Mucosa of descending colon (tissue), 3 donors: ENCODE data around the gene CTSS. TPM values are rescaled to one million over a fixed set of nuclear protein-coding genes. Genes with fewer than 3 reads are reported as not detected.
"Not testable (repeated sequence)": the region's sequence is repeated elsewhere in the genome, so short reads cannot be mapped to it uniquely, and the experiment has no call there.

ENCODE experiments used
- ATAC-seq: fragments of 200-7000 bp; cut with Tn5 transposase; one replicate; pipeline ENCODE4 v1.9.1; 2020; ENCODE audit warnings: mild to moderate bottlenecking, moderate library complexity
- DNase-seq, 3 donors: peaks; one replicate each; pipeline ENCODE4 v3.0.0-alpha.2; 2020
- H3K36me3 ChIP-seq: fragments of 200-600 bp; one replicate; pipeline ENCODE4 v1.8.0; 2021; ENCODE audit warnings: low read depth, mild to moderate bottlenecking
- H3K4me1 ChIP-seq: fragments of 200-600 bp; one replicate; pipeline ENCODE4 v1.8.0; 2021; ENCODE audit warnings: low read depth, mild to moderate bottlenecking
- H3K4me3 ChIP-seq: fragments of 200-600 bp; one replicate; pipeline ENCODE4 v1.8.0; 2021; ENCODE audit warnings: mild to moderate bottlenecking
- H3K9me3 ChIP-seq: fragments of 200-600 bp; one replicate; pipeline ENCODE4 v1.8.0; 2021; ENCODE audit warnings: mild to moderate bottlenecking
- CTCF ChIP-seq: fragments of 200-600 bp; IDR thresholded peaks from one replicate; pipeline ENCODE4 v1.8.0; 2022; ENCODE audit warnings: antibody characterized with exemption, mild to moderate bottlenecking
- intact Hi-C, 2 donors: fragments of 100-400 bp; cut with DNase I in 1 of 2; cut with micrococcal nuclease in 1 of 2; formaldehyde crosslinking; loops; one replicate each; pipeline versions ENCODE4 v1.11.0 to v1.11.1; 2022; cut with DNase I, micrococcal nuclease
- total RNA-seq, 3 donors: library from RNA; stranded (reverse); fragmentation: NEBNext Ultra II Directional in 2 of 3; extraction: Animal tissue kit (Norgen Biotek cat#: 25700) in 2 of 3; gene quantifications; one replicate each; pipeline versions ENCODE4 v1.2.1 to v1.2.4, GENCODE V29; 2021 to 2023
- donor health status: DM: no; HTN: no; CAD: no; lungs with moderate emphysema.
- donor health status: DM: no; HTN: no; CAD: no.
- donor health status: DM: no; HTN: yes; CAD: no.

The CTSS gene
- total RNA-seq, 3 donors from 2014 or later, result 290 to 577 (median 544) TPM

GRCh38 chr1:150788946-150789345 is 23.4 kb upstream of the CTSS start:
- ATAC-seq, result no peak
- H3K4me1 ChIP-seq, result no peaks in the 10 kb centered on the region
- no peak for TF ChIP-seq CTCF
- H3K4me3 ChIP-seq, result no peak overlapping the region
- no peaks in the 10 kb centered on the region for H3K36me3 ChIP-seq
- no peaks in the 10 kb centered on the region for H3K9me3 ChIP-seq
- no peak for DNase-seq
- intact Hi-C loops, result no loop called here

DNA sequence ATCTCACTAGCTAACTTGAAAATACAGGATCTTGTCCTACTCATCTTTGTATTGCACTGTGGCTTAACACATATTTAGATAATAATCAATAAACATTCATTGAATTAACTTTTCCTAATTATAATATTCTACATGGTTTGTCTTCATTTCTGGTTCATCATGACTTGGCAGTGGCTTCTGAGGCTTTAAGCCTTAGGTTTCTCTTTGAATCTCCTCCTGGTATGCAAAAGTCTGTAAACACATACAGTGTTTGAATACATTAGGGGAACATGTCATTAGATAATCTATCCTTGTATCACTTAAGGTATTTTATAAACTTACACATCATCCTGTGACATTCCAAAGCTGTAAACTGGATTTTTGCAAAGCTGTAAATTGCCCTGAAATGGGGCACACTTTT is 21.9 kb upstream of the CTSS start:
- no peak for ATAC-seq
- no peaks in the 10 kb centered on the region for H3K36me3 ChIP-seq
- no peak for TF ChIP-seq CTCF
- no peaks in the 10 kb centered on the region for H3K4me1 ChIP-seq
- H3K9me3 ChIP-seq, result no peaks in the 10 kb centered on the region
- H3K4me3 ChIP-seq, result no peak overlapping the region
- DNase-seq, result no peak
- intact Hi-C loops, result no loop called here

DNA sequence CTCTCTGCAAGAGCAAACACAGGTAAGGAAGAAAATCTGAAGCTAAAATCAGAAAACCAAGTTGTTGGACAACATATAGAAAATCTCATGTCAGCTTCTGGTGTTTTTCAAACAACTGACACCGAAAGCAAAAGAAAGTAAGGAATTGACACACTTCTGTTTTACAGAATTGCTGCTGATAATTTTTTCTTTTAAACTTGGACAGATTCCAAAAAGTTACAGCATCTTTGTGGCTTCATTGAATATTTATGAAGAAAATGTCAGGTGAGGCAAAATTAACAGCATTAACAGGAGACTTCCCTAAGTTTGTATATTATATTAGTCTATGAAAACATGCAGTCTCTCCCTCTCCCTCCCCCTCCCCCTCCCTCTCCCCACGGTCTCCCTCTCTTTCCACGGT is 14.9 kb upstream of the CTSS start:
- intact Hi-C loops, result no loop called here
- DNase-seq (no peak), ATAC-seq (no peak)
- no peak overlapping the region for H3K4me3 ChIP-seq
- H3K36me3 ChIP-seq, result no peaks in the 10 kb centered on the region
- no peak for TF ChIP-seq CTCF
- H3K9me3 ChIP-seq, result no peaks in the 10 kb centered on the region
- H3K4me1 ChIP-seq, result no peaks in the 10 kb centered on the region

DNA sequence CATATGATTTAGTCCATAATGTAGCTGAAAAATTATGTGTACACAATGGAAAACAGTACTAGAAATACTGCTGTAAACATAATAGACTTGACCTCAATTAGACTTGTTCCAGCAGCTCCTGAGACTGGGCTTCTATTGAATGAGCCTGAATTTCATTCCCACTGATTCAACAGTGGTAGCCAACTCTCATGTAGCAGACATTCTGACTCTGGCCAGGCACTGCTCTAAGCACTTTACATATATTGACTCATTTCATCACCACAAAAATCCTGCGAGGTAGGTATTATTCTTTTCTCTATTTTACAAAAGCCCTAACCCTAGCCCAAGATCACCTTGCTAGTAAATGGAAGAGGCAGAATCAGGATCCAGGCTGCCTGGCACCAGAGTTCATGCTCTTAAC is 12.8 kb upstream of the CTSS start:
- intact Hi-C loops, result no loop called here
- ATAC-seq, result no peak
- no peaks in the 10 kb centered on the region for H3K36me3 ChIP-seq
- no peaks in the 10 kb centered on the region for H3K4me1 ChIP-seq
- no peaks in the 10 kb centered on the region for H3K9me3 ChIP-seq
- no peak for TF ChIP-seq CTCF
- H3K4me3 ChIP-seq, result no peak overlapping the region
- DNase-seq, result no peak

GRCh38 chr1:150777544-150777943 is 12.0 kb upstream of the CTSS start:
- no peaks in the 10 kb centered on the region for H3K4me1 ChIP-seq
- no peak overlapping the region for H3K4me3 ChIP-seq
- no peak for TF ChIP-seq CTCF
- no peaks in the 10 kb centered on the region for H3K9me3 ChIP-seq
- no peaks in the 10 kb centered on the region for H3K36me3 ChIP-seq
- intact Hi-C loops, result no loop called here
- no peak for ATAC-seq
- no peak for DNase-seq

GRCh38 chr1:150775931-150776505 is 10.4 kb upstream of the CTSS start:
- H3K36me3 ChIP-seq, H3K9me3 ChIP-seq, H3K4me1 ChIP-seq, ATAC-seq, DNase-seq, H3K4me3 ChIP-seq, intact Hi-C loops: not testable (repeated sequence)
